ENCODE data around the gene NEDD1. TPM values are rescaled to one million over a fixed set of nuclear protein-coding genes. Genes with fewer than 3 reads are reported as not detected.
A peak's percentile ranks its signal among the peaks of the same experiment; 100 is the strongest.

The NEDD1 gene
- polyA plus RNA-seq, 1 donor: 15.4 TPM

GRCh38 chr12:96876966-96877365 is 30.1 kb upstream of the NEDD1 start:
- H3K4me1 ChIP-seq (ENCODE audit: control insufficient read depth, insufficient read depth, low read length): no peaks in the 10 kb centered on the region
- no CpG with 5 or more reads among the region's 3 CpGs for WGBS (ENCODE audit: insufficient coverage, low lambda C conversion rate)

DNA sequence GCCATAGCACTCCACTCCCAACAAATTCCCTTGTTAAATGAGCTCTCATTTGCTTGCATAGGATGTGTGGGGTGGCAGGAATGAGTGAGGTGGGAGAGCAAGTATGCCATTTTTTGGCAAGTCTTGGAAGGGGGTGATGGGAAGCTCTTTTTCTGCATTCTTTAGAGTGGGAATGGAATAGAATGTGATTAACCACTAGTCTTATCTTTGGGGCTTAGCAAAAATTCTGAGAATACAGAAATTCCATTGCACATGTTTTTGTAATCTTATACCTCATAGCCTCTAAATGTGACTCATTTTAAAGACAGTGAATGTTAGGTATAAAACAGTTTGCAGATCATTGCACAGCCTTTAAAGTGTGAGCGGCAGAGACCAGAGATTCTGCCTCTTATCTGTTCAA is 28.4 kb upstream of the NEDD1 start:
- no peak for DNase-seq
- no peaks in the 10 kb centered on the region for H3K4me1 ChIP-seq (ENCODE audit: control insufficient read depth, insufficient read depth, low read length)
- no CpG with 5 or more reads among the region's 1 CpG for WGBS (ENCODE audit: insufficient coverage, low lambda C conversion rate)
- no peak overlapping the region for H3K27ac ChIP-seq (ENCODE audit: low read length)
- H3K9me3 ChIP-seq (ENCODE audit: control insufficient read depth, low read depth, low read length): no peaks in the 10 kb centered on the region
- H3K27me3 ChIP-seq (ENCODE audit: control insufficient read depth, insufficient read depth, low read length): no peaks in the 10 kb centered on the region
- H3K36me3 ChIP-seq (ENCODE audit: control insufficient read depth, insufficient read depth, low read length): no peaks in the 10 kb centered on the region
- H3K4me3 ChIP-seq (ENCODE audit: low read length): no peak overlapping the region

More at GRCh38 chr12:96876966-96877365, 30.1 kb upstream of the NEDD1 start:
- Histone ChIP-seq H3K36me3 (ENCODE audit: control insufficient read depth, insufficient read depth, low read length) (no peaks in the 10 kb centered on the region), H3K4me3 (ENCODE audit: low read length) (no peak overlapping the region), H3K9me3 (ENCODE audit: control insufficient read depth, low read depth, low read length) (no peaks in the 10 kb centered on the region), H3K27me3 (ENCODE audit: control insufficient read depth, insufficient read depth, low read length) (no peaks in the 10 kb centered on the region), H3K27ac (ENCODE audit: low read length) (no peak overlapping the region)
- DNase-seq: no peak

GRCh38 chr12:96879301-96879700 is 27.8 kb upstream of the NEDD1 start:
- H3K4me3 ChIP-seq (ENCODE audit: low read length): no peak overlapping the region
- H3K27me3 ChIP-seq (ENCODE audit: control insufficient read depth, insufficient read depth, low read length): no peaks in the 10 kb centered on the region
- no peaks in the 10 kb centered on the region for H3K4me1 ChIP-seq (ENCODE audit: control insufficient read depth, insufficient read depth, low read length)
- DNase-seq: no peak
- no peaks in the 10 kb centered on the region for H3K36me3 ChIP-seq (ENCODE audit: control insufficient read depth, insufficient read depth, low read length)
- no CpG with 5 or more reads among the region's 4 CpGs for WGBS (ENCODE audit: insufficient coverage, low lambda C conversion rate)
- no peak overlapping the region for H3K27ac ChIP-seq (ENCODE audit: low read length)
- H3K9me3 ChIP-seq (ENCODE audit: control insufficient read depth, low read depth, low read length): no peaks in the 10 kb centered on the region

- no peaks in the 10 kb centered on the region for H3K9me3 ChIP-seq (ENCODE audit: control insufficient read depth, low read depth, low read length)
- H3K27ac ChIP-seq (ENCODE audit: low read length): no peak overlapping the region
- H3K36me3 ChIP-seq (ENCODE audit: control insufficient read depth, insufficient read depth, low read length): no peaks in the 10 kb centered on the region
- WGBS (ENCODE audit: insufficient coverage, low lambda C conversion rate): 78% methylated on average over 1 of the region's 3 CpGs
- no peak for DNase-seq
- H3K27me3 ChIP-seq (ENCODE audit: control insufficient read depth, insufficient read depth, low read length): no peaks in the 10 kb centered on the region
- H3K4me1 ChIP-seq (ENCODE audit: control insufficient read depth, insufficient read depth, low read length): no peaks in the 10 kb centered on the region
- H3K4me3 ChIP-seq (ENCODE audit: low read length): no peak overlapping the region
Measured at GRCh38 chr12:96880220-96880619, 26.8 kb upstream of the NEDD1 start.

GRCh38 chr12:96881608-96882007 is 25.4 kb upstream of the NEDD1 start:
- Histone ChIP-seq H3K36me3 (ENCODE audit: control insufficient read depth, insufficient read depth, low read length) (no peaks in the 10 kb centered on the region), H3K9me3 (ENCODE audit: control insufficient read depth, low read depth, low read length) (no peaks in the 10 kb centered on the region)

DNA sequence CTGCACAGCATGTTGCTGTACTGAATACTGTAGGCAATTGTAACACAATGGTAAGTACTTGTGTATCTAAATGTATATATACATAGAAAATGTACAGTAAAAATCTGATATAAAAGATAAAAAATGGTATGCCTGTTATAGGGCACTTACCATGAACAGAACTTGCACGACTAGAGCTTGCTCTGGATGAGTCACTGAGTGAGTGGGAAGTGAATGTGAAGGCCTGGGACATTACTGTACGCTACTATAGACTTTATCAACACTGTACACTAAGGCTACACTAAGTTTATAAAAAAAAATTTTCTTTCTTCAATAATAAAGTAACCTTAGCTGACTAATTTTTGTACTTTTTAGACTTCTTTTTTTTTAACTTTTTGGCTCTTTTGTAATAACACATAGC is 24.2 kb upstream of the NEDD1 start:
- Histone ChIP-seq H3K4me3 (ENCODE audit: low read length) (no peak overlapping the region), H3K9me3 (ENCODE audit: control insufficient read depth, low read depth, low read length) (no peaks in the 10 kb centered on the region), H3K4me1 (ENCODE audit: control insufficient read depth, insufficient read depth, low read length) (no peaks in the 10 kb centered on the region), H3K27me3 (ENCODE audit: control insufficient read depth, insufficient read depth, low read length) (no peaks in the 10 kb centered on the region), H3K27ac (ENCODE audit: low read length) (no peak overlapping the region), H3K36me3 (ENCODE audit: control insufficient read depth, insufficient read depth, low read length) (no peaks in the 10 kb centered on the region)
- no peak for DNase-seq
- 67% methylated on average over 1 of the region's 2 CpGs for WGBS (ENCODE audit: insufficient coverage, low lambda C conversion rate)

More at GRCh38 chr12:96881608-96882007, 25.4 kb upstream of the NEDD1 start:
- H3K27me3 ChIP-seq (ENCODE audit: control insufficient read depth, insufficient read depth, low read length): no peaks in the 10 kb centered on the region
- H3K4me1 ChIP-seq (ENCODE audit: control insufficient read depth, insufficient read depth, low read length): no peaks in the 10 kb centered on the region
- no peak for DNase-seq
- no peak overlapping the region for H3K27ac ChIP-seq (ENCODE audit: low read length)
- H3K4me3 ChIP-seq (ENCODE audit: low read length): no peak overlapping the region

DNA sequence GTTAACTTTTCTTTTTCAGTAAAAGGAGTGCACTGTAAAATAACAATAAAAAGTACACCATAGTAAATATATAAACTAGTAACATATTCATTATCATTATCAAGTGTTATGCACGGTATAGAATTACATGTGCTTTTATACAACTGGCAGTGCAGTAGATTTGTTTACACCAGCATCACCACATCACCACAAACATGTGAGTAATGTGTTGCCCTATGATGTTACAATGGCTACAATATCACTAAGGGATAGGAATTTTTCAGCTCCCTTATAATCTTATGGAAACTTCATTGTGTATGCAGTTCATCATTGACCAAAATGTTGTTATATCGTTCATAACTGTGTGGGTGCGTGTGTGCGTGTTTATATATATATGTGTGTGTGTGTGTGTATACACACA is 23.5 kb upstream of the NEDD1 start:
- H3K27me3 ChIP-seq (ENCODE audit: control insufficient read depth, insufficient read depth, low read length): no peaks in the 10 kb centered on the region
- H3K36me3 ChIP-seq (ENCODE audit: control insufficient read depth, insufficient read depth, low read length): no peaks in the 10 kb centered on the region
- H3K9me3 ChIP-seq (ENCODE audit: control insufficient read depth, low read depth, low read length): no peaks in the 10 kb centered on the region
- no peaks in the 10 kb centered on the region for H3K4me1 ChIP-seq (ENCODE audit: control insufficient read depth, insufficient read depth, low read length)
- WGBS (ENCODE audit: insufficient coverage, low lambda C conversion rate): 80% methylated on average over 1 of the region's 4 CpGs
- no peak for DNase-seq
- H3K4me3 ChIP-seq (ENCODE audit: low read length): no peak overlapping the region
- no peak overlapping the region for H3K27ac ChIP-seq (ENCODE audit: low read length)

DNA sequence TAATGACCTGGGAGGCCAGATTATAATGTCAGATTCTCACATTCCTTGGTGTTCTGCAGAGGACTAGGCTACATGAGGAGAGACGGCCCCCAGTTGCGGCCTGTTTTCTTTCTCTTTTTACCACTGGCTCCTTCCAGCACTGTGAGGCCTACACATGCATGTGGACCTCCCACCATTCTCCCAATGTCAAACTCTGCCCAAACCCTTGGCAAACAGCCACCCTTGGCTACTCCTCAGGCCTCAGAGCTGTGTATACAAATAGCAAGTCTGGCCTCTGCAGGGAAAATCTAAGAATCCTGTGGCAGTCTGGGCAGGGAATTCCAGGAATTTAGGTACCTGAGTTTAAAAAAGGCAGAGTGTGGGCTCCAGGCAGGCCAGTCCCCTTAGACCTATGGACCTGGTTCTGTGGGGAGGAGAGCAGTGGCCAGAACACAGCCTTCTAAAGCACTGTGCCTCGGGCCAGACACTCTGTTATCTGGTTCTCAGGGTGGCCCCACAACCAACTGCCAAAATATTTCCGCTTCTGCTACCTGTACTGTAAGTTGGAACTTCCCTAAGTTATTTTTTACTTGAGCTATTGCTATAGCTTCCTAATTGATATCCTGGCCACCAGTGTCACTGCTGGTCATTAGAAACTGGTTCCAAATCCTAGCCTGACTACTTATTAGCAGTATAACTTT is 19.9 kb upstream of the NEDD1 start:
- peak; percentile 15 to 33 for DNase-seq
- WGBS (ENCODE audit: insufficient coverage, low lambda C conversion rate): 60% methylated on average over 1 of the region's 4 CpGs
- no peaks in the 10 kb centered on the region for H3K4me1 ChIP-seq (ENCODE audit: control insufficient read depth, insufficient read depth, low read length)

GRCh38 chr12:96889273-96889933 is 17.7 kb upstream of the NEDD1 start:
- H3K4me1 ChIP-seq (ENCODE audit: control insufficient read depth, insufficient read depth, low read length): no peaks in the 10 kb centered on the region
- H3K4me3 ChIP-seq (ENCODE audit: low read length): no peak overlapping the region
- H3K27me3 ChIP-seq (ENCODE audit: control insufficient read depth, insufficient read depth, low read length): no peaks in the 10 kb centered on the region
- H3K9me3 ChIP-seq (ENCODE audit: control insufficient read depth, low read depth, low read length): no peaks in the 10 kb centered on the region
- no peak for DNase-seq
- H3K36me3 ChIP-seq (ENCODE audit: control insufficient read depth, insufficient read depth, low read length): no peaks in the 10 kb centered on the region
- no peak overlapping the region for H3K27ac ChIP-seq (ENCODE audit: low read length)
- 50% methylated on average over 2 of the region's 5 CpGs for WGBS (ENCODE audit: insufficient coverage, low lambda C conversion rate)

More for the DNA sequence above, 19.9 kb upstream of the NEDD1 start:
- Histone ChIP-seq H3K36me3 (ENCODE audit: control insufficient read depth, insufficient read depth, low read length) (no peaks in the 10 kb centered on the region), H3K27me3 (ENCODE audit: control insufficient read depth, insufficient read depth, low read length) (no peaks in the 10 kb centered on the region), H3K9me3 (ENCODE audit: control insufficient read depth, low read depth, low read length) (no peaks in the 10 kb centered on the region), H3K27ac (ENCODE audit: low read length) (no peak overlapping the region), H3K4me3 (ENCODE audit: low read length) (no peak overlapping the region)

DNA sequence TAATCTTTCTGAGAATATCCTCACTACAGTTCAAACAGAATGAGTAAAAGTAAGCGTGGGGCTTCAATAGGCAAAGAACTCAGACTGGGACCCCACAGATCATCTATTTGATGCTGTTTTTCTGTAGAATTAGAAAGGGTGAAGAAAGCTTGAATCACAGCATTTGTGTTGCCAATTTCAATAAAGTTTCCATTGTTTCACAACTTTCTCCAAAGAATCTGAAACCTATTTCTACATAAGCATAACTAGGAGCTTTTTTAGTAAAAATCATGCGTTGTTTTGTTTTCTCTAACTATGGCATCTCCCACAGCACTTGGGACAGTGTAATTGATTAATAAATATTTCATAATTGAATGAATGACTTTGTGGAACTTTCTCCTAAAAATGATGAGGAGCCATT is 16.7 kb upstream of the NEDD1 start:
- WGBS (ENCODE audit: insufficient coverage, low lambda C conversion rate): 100% methylated on average over 1 of the region's 2 CpGs
- no peaks in the 10 kb centered on the region for H3K36me3 ChIP-seq (ENCODE audit: control insufficient read depth, insufficient read depth, low read length)
- H3K4me3 ChIP-seq (ENCODE audit: low read length): no peak overlapping the region
- H3K4me1 ChIP-seq (ENCODE audit: control insufficient read depth, insufficient read depth, low read length): no peaks in the 10 kb centered on the region
- no peaks in the 10 kb centered on the region for H3K27me3 ChIP-seq (ENCODE audit: control insufficient read depth, insufficient read depth, low read length)
- H3K9me3 ChIP-seq (ENCODE audit: control insufficient read depth, low read depth, low read length): no peaks in the 10 kb centered on the region
- no peak for DNase-seq
- no peak overlapping the region for H3K27ac ChIP-seq (ENCODE audit: low read length)

GRCh38 chr12:96892104-96892503 is 15.0 kb upstream of the NEDD1 start:
- WGBS (ENCODE audit: insufficient coverage, low lambda C conversion rate): no CpG with 5 or more reads among the region's 3 CpGs
- no peak overlapping the region for H3K27ac ChIP-seq (ENCODE audit: low read length)
- H3K27me3 ChIP-seq (ENCODE audit: control insufficient read depth, insufficient read depth, low read length): no peaks in the 10 kb centered on the region
- H3K4me3 ChIP-seq (ENCODE audit: low read length): no peak overlapping the region
- H3K4me1 ChIP-seq (ENCODE audit: control insufficient read depth, insufficient read depth, low read length): no peaks in the 10 kb centered on the region
- no peaks in the 10 kb centered on the region for H3K36me3 ChIP-seq (ENCODE audit: control insufficient read depth, insufficient read depth, low read length)
- no peaks in the 10 kb centered on the region for H3K9me3 ChIP-seq (ENCODE audit: control insufficient read depth, low read depth, low read length)
- no peak for DNase-seq

Measured in large intestine (tissue), 3 donors.